ENCODE measurements around the gene ZFYVE21. TPM values are rescaled to one million over a fixed set of nuclear protein-coding genes. Genes with fewer than 3 reads are reported as not detected.

ZFYVE21 gene
- 40.4 TPM for total RNA-seq

DNA sequence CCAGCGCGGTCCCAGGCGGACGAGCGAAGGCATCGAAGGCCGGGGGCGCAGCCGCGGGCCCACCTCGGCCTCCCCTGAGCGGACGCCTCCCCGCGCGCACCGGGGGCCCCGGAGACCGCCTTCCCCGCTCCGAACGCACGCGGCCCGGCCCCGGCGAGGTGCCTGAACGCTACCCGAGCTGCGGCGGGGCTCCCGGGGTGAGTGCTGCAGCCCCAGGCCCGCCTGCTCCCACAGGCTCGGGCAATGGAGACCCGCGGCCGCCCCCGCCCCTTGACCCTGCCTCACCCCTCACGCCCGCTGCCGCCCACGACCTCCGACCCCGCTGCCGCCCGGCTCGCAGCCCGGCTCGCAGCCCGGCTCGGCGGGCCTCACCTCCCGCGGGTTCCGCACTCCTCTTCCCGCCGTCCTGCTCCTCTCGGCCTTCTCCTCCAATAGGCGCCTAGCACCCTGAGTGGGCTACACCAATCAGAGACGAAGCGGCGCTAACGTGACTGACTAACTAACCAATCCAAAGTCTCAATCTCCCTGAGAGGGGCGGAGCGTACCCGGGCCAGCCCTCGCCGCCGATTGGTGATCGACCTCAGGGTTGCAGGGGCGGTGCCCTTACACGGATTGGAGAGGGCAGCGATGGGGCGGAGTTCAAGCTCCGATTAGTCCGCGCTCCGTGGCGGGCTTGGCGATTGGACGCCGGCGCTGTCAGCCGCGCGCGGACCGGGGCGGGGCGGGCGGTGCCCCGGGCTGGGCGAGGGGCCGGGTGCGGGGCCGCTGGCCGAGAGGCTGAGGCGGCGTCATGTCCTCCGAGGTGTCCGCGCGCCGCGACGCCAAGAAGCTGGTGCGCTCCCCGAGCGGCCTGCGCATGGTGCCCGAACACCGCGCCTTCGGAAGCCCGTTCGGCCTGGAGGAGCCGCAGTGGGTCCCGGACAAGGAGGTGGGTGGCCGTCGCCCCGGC, at the start of gene ZFYVE21, which contains the start of gene XRCC3:
TSS of gene ZFYVE21 (plus strand) at position 759 of the 949 bp plus-strand sequence. CDS start at position 791, 32 bp downstream.
TSS of gene XRCC3 (minus strand) at position 400 of the 949 bp plus-strand sequence. CDS start 4,364 bp downstream, outside the sequence.
- peak; percentile 99 for FAIRE-seq
- DNase-seq (ENCODE audit: low spot score in 2 of 2), result peak; percentile 100

DNA sequence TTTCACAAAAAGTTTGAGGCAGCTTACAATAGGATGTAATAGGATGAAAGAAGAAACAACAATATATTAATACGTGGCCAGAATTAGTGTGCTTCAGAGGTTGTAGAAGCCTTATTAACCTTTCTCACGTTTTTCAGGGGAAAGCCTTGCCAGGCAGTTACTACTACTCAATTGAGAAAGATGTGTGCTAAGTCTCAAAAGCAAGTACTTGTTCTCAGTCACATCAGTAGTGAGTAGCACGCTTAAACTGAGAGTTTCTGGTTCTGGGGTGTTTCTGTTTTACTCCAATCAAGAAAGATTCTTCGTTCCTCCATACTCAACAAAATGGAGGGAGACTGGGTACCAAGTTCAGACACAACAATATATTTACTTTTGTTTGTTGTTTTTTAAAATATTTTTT, 47.9 kb upstream of the ZFYVE21 start:
- FAIRE-seq, result no peak
- no peak for DNase-seq (ENCODE audit: low spot score in 2 of 2)

DNA sequence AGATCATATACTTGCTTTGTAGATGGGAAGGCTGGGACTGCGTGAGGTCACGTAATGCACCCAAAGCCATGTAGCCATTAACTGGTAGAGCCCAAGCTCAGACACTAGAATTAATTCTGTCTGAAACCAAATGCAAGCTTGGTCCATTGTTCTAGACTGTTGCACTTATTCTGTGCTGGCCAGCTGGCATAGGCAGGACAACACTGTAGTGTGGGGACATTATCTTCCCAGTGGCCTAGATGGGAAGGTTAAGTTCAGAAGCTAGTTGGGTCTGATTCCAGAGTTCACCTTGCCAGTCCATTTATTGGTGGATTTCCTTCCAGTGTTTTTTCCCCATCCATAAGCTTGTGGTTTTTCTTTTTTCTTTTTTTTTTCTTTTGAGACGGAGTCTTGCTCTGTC, 47.5 kb upstream of the ZFYVE21 start:
- FAIRE-seq (no peak), DNase-seq (ENCODE audit: low spot score in 2 of 2) (no peak)

DNA sequence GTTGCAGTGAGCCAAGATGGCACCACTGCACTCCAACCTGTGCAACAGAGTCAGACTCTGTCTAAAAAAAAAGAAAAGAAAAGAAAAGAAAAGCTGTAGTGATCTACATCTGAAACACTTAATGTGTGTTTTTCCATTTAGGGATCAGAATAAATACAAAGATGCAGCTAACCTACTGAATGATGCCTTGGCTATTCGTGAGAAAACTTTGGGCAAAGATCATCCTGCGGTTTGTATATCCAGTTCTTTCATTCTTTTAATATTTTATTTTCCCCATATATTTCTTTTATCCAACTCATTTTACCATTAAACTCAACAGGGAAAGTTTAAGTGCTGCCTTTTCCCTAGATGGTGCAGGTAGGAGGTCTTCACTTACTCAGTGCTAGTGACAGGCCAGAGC, 46.2 kb upstream of the ZFYVE21 start:
- FAIRE-seq (no peak), DNase-seq (ENCODE audit: low spot score in 2 of 2) (no peak)

DNA sequence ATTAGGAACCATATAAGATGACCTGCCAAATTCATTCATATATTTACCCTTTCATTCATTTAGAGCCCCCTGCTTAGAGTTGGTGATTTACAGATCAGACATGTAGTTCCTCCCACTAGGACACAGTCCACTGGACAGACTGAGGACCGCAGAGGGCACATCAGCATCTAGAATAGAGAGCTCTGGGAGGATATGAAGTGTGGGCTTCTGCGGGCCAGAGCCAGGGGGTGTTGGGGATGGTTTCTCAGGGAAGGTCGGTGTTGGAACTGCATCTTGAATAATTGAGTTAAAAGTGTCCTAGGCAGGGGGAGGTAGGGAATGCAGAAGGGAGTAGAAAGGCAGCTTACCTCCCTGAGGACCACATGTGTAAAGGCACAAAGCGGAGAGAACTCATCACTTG, 43.7 kb upstream of the ZFYVE21 start:
- no peak for DNase-seq (ENCODE audit: low spot score in 2 of 2)
- no peak for FAIRE-seq

DNA sequence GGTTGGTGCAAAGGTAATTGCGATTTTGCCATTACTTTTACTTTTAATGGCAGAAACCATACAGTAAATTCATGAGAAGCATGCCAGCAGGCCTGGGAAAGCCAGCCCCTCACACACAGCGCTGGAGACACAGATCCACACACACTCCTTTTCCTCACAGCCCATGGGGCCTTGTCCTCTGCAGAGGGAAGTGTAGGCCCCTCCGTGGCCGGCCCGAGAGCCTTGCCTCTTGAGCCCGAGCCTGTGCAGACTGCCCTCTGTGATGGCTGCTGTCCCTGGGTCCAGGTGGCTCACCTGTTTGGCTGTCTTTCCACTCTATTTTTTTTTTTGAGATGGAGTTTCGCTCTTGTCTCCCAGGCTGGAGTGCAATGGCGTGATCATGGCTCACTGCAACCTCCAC, 39.7 kb upstream of the ZFYVE21 start:
- DNase-seq (ENCODE audit: low spot score in 2 of 2) (no peak), FAIRE-seq (no peak)

DNA sequence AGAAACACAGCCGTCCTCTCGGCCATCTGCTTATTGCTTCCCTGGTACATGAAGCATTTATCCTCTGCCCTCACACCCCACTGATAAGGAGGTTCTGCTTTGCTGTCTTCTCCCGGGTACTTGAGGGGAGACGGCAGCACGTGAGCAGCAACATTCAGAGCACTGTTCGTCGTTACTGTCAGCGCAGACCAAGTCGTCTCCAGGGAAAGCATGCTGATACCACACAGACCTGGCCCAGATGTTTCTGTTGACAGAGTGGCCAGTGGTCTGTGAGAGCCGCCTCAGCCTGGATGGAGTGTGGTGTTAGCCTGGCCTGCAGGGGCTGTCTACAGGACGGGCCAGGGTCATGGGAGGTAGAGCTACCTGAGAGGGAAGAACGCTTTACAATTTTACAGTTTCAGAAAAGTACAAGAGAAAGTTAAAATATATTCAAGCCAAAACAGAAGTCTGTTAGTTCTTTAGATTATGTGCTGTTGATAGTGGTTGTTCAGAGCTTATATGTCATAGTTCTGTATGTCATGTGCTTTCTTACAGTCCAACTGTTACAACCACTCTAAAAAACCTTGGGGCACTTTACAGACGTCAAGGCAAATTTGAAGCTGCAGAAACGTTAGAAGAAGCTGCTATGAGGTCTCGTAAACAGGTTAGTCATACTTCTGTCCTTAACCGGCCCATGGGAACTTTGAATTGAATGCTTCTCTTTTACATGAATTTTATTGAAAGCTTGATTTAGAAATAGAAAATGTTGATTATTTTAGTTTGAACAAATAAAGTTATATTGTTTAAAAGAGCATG, 38.5 kb upstream of the ZFYVE21 start:
- no peak for DNase-seq (ENCODE audit: low spot score in 2 of 2)
- FAIRE-seq, result no peak

DNA sequence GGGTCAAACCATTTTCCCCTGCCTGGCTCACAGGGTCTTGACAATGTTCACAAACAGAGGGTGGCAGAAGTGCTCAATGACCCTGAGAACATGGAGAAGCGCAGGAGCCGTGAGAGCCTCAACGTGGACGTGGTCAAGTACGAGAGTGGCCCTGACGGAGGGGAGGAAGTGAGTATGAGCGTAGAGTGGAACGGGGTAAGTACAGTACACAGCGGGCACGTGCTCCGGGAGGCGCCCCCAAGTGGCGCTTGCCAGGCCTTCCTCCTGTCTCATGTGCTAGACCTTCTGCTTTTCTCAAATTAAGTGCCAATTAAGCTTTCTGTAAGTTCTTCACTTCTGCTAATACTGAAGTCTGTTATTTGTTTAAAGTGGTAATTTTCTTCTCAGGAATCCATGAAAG, 36.3 kb upstream of the ZFYVE21 start:
- DNase-seq (ENCODE audit: low spot score in 2 of 2) (no peak), FAIRE-seq (no peak)

DNA sequence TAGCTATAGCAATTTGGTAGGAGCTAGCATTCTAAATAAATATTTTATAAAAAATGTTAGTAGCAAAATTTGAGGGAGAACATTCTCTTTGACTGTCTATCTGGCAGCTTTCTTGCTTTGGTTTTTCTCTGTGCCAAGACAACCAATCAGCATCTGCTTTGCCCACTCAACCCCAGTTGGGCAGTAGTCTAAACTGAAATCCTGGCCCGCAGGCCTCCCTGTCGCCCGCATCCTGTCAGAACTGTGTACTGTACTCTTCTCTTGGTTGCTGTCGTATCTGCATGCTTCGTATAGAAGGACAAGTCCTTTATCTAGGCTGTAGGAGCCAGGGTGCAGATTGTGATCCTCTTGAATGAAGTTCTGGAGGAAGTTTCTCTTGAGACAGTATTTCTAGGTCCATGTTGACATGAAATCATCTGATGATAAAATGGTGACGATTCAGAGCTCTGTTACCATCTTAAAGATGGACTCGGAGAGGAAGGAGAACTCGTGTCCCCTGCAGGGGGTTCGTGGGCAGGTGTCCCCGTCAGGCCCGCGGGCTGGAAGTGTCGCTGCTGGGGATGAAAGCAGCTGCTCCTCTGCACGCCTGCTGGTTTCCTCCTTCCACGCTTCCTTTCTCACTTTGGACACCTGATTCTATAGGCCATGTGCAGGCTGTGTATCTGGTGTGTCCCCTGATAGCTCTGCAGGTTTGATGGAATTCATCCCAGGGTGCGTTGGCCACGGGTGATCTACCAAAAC, 34.9 kb upstream of the ZFYVE21 start:
- DNase-seq (ENCODE audit: low spot score in 2 of 2), result no peak
- FAIRE-seq, result no peak

DNA sequence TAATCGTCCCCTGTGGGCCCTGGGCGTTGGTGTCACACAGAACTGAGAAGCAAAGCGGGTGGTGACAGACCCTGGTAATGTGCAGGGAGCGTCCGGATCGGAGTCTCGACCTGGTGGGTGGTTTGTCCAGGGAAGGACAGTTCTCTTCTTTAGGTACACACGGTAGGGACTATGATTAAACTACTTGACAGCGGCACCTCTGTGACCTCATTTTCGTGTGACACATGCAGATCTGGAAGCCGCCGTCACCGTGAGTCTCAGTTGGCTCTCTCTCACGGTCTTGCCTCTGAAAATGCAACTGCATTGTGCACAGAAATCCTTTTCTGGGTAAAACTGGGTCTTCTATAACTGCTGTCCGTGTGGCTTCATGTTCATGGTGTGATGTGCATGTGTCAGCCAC, 32.5 kb upstream of the ZFYVE21 start:
- no peak for FAIRE-seq
- DNase-seq (ENCODE audit: low spot score in 2 of 2), result no peak

DNA sequence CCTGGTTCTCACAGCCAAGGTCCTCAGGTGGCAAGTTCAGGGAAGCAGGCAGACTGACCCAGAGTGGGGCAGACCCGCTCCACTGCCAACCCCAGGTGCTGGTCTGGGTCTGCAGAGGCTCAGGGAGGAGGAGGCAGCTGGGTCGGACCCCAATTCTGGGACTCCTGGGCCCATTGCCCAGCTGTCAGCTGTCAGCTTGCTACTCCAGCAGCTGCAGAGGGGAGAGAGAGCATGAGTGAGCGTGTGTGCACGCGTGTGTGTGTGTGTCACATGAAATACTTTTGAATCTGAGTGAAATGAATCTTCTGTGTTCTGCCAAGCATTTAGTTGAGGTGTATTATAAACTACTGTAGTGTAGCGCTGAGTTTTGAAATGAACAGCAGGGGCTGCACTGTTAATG, 31.1 kb upstream of the ZFYVE21 start:
- no peak for DNase-seq (ENCODE audit: low spot score in 2 of 2)
- no peak for FAIRE-seq

DNA sequence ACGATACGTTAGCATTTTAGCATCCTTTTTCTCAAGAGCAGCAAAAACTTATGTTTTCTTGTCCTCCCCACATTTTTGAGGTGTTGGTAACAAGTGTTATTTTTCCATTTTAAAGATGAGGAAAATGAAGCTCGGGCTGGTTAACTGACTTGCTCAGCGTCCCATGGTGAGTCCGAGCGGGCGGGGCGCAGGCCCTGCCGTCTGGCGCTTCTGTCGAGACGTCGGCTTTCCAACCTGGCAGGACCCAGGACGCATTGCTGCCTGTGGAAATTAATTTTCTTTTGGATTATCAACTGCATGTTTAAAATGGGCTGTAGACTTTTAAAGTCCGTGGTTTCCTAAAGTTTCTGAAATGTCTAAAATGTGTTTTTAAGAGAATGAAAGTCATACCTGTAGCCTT, 30.7 kb upstream of the ZFYVE21 start:
- DNase-seq (ENCODE audit: low spot score in 2 of 2) (no peak), FAIRE-seq (no peak)

DNA sequence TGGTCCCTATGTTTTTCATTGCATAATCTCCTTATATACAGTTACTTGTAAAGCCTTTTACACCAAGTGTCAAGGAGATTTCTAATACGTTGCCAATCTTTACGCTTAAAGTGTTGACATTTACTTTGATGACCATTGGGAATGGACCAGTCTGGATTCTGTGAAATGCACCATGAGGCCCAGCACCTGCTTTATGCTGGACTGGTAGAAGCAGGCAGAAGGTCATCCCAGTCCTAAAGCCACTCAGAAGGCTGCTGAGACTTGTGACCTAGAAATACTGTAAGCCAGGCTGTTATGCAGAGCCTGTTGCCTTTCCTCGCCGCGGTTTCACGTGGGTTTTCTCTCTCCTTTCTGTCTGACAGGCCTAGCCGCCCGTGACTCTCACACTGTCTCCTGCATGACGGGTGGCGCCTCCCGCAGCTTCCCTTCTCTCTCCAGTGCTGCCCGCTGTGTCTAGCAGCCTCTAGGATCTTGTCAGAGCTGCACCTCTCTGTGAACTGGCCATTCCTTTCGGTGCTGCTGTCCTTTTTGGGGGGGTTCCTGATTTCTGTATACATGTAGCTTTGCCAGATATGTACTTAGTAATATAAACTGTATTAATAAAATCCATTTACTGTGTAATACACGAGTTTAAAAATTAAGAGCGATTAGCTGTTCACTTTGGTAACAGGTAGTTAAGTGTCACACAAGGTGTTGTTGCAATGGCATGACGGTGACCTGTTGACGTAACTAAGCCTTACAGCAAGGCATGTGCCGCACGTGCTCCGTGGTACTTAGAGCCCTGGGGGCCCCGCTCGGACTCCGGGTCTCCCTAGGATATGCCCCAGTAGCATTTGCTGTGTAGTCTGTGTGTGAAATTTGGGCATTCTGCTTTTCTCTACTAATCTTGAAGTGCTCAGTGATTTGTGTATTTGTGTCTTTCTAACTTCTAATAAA, 30.1 kb upstream of the ZFYVE21 start:
- no peak for FAIRE-seq
- no peak for DNase-seq (ENCODE audit: low spot score in 2 of 2)

DNA sequence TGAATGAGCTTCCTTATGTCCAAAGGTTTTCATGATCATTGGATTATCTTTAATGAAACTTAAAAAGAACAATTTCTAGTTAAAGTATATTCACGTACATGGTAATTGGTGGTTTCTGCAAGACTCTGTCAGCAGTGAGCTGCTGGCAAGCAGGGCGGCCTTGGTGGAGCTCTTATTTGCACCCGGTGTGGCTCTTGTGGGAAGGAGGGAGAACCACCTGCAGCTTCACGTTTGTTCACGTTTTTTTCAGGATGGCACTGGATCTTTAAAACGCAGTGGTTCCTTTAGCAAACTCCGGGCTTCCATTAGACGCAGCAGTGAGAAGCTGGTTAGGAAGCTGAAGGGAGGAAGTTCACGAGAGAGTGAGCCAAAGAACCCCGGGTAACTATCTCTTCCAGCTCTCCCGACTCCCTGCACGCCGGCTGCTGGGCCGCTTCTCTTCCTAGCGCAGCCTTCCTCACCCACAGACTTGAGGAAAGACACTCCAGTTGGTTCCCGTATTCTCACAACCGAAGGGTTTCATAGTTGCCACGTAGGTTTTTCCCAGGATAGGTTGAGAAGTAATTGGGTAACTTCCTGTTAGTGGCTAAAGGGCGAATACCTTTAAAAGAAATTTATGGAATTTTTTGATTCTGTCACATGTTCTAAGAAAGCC, 28.7 kb upstream of the ZFYVE21 start:
- FAIRE-seq (no peak), DNase-seq (ENCODE audit: low spot score in 2 of 2) (no peak)

DNA sequence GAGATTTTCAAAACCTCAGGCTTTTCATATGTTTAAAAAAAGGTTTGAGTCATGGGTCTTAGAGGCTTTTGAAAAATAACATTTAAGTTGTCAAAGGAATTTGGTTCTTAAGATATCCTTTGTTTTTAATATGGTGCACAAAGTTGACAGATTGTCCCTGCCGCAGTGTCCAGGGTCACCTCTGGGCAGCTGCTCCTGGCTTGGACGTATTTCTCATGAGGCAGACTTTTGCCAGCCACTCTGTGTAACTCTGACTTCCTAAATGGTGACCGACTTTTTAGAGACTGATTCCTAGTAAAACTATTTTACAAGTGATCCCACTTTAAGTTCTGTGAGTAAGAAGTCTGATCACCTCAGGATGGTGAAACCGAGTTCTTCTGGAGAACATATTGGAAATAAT, 27.9 kb upstream of the ZFYVE21 start:
- DNase-seq (ENCODE audit: low spot score in 2 of 2) (no peak), FAIRE-seq (no peak)

DNA sequence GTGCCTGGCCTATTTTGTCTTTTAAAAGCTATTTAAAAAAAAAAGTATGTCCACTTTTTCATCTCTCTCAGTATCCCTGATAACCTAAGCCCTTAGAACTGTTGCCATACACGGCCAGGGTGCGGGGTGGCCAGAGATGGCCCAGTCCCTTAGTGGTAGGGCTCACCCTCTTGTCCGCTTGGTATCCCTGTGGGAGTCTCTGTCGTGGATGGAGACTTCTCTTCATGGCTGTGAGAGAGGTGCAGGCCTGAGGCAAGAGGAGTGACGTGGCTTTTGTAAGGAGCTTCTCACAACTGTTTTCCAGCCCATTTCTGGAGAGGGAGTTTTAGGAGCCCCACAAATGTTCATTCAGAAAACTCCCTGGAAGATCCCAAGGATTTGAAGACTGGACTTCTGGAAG, 27.2 kb upstream of the ZFYVE21 start:
- FAIRE-seq (no peak), DNase-seq (ENCODE audit: low spot score in 2 of 2) (no peak)

DNA sequence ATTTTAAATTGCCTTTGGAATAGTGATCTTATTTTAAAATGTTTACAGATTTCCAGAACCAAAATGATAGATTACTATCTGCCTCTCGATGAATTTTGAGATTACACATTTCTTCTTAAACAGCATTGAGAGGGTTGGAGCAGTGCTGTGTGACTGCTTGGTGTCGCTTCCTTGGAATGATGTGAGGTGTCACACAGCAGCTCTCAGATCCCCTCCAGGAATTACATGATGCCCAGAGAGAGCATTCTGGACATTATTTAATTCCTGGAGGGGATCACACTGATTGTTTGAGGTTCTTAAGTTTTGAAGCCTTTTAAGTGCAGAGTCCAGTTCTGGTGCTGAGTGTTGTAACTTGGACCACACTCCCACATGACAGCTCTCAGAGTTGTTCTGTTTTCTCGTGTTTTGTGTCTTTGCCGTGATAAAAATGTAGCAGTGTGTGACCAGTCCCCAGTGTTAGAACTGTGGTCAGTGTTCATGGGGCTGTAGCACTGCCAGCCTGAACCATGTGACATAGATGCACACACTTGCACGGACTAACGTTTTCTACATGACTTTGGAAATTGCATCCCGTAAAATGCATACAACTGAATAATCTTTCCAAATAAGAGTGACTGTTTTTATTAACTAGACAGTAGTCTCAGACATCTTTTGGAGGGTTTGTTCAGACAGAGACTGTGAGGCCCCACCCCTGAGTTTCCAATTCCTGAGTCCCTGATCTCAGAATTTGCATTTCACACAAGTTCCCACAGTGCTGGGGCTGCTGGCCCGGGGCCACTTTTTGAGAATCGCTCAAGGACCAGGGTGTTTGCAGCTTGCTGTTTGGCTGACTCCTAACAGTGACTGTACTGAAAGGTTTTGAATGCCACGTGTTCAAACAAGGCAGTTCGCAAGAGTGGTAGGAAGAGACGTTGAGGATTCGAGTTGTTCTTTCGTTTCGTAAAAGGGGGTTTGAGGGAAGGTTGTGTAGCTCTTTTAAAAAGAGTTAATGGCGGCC, 26.4 kb upstream of the ZFYVE21 start:
- DNase-seq (ENCODE audit: low spot score in 2 of 2), result no peak
- no peak for FAIRE-seq

DNA sequence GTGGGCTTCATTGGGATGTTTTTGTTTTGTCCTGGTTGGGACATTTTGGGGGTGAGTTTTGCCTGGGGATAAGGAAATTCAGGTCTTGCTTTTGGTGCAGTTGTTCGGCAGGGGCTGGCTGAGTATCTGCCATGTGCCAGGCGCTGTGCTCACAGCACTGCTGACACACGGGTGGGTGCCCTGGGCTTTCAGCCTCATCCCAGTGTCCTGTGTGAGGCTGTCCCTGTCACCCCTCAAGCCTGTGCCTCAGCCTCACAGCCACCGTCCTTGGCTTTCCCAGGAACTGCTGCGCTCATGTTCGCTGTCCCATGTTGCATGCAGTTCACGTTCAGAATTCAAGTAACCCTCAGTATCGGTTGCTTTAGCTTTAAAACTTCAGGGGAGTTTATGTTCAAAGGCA, 25.3 kb upstream of the ZFYVE21 start:
- FAIRE-seq, result no peak
- DNase-seq (ENCODE audit: low spot score in 2 of 2), result no peak
